H1 (cell line): ENCODE data around the gene HS3ST6. TPM values are rescaled to one million over a fixed set of nuclear protein-coding genes. Genes with fewer than 3 reads are reported as not detected.

Experiments
- BACH1 ChIP-seq: IDR thresholded peaks from 2 replicates; pipeline ENCODE4 v1.6.1; 2012; ENCODE audit warnings: low read length, improper control_type of control experiment
- BRCA1 ChIP-seq: IDR thresholded peaks from 2 replicates; pipeline ENCODE4 v1.6.1; 2012; ENCODE audit warnings: low read depth, low read length, improper control_type of control experiment
- CBX5 ChIP-seq: fragments of 300-800, 300-1000 bp; sonication (generic); IDR thresholded peaks from 2 replicates; pipeline ENCODE4 v1.7.1; 2016; ENCODE audit warnings: antibody characterized with exemption, low read length, low read depth
- CEBPB ChIP-seq: IDR thresholded peaks from 2 replicates; pipeline ENCODE4 v1.6.1; 2012; ENCODE audit warnings: low read depth, low read length
- EGR1 ChIP-seq: IDR thresholded peaks from 2 replicates; pipeline ENCODE4 v1.6.1; 2011; ENCODE audit warnings: low read depth, low read length, borderline replicate concordance
- FOSL1 ChIP-seq: IDR thresholded peaks from 2 replicates; pipeline ENCODE4 v1.6.1; 2011; ENCODE audit warnings: mild to moderate bottlenecking, low read depth, low read length, moderate library complexity; ENCODE audit not compliant: insufficient read depth
- NRF1 ChIP-seq: IDR thresholded peaks from 2 replicates; pipeline ENCODE4 v1.6.1; 2011; ENCODE audit warnings: mild to moderate bottlenecking, low read depth, low read length, improper control_type of control experiment
- POLR2A ChIP-seq, 2 experiments: IDR thresholded peaks; 1 replicate in 1 of 2; 2 replicates in 1 of 2; pipeline ENCODE4 v1.6.1; 2011; ENCODE audit warnings: low read depth in 2 of 2, low read length in 2 of 2, mild to moderate bottlenecking in 2 of 2; ENCODE audit errors: control extremely low read depth in 1 of 2
- POU5F1 ChIP-seq: IDR thresholded peaks from 2 replicates; pipeline ENCODE4 v1.6.1; 2011; ENCODE audit warnings: low read depth, mild to moderate bottlenecking, low read length, moderate library complexity
- RBBP5 ChIP-seq: IDR thresholded peaks from 2 replicates; pipeline ENCODE4 v1.7.1; 2012; ENCODE audit warnings: low read depth, mild to moderate bottlenecking, inconsistent platforms, low read length, moderate library complexity, borderline replicate concordance
- SIN3A ChIP-seq, 2 experiments: IDR thresholded peaks in 1 of 2; conservative IDR thresholded peaks in 1 of 2; 2 replicates each; pipeline ENCODE4 v1.6.1; 2011 to 2012; ENCODE audit warnings: low read length in 2 of 2, improper control_type of control experiment in 1 of 2, low read depth in 1 of 2, mild to moderate bottlenecking in 1 of 2
- TAF1 ChIP-seq: IDR thresholded peaks from 2 replicates; pipeline ENCODE4 v1.6.1; 2011; ENCODE audit warnings: mild to moderate bottlenecking, low read depth, low read length
- ZNF274 ChIP-seq: IDR thresholded peaks from 2 replicates; pipeline ENCODE4 v1.7.0; 2012; ENCODE audit warnings: low read length, borderline replicate concordance; ENCODE audit errors: extremely low read depth
- polyA plus RNA-seq, 7 experiments: library from polyadenylated mRNA; depleted of rRNA in 3 of 7; stranded (reverse) in 5 of 7; unstranded in 2 of 7; fragments of >200 nt in 5 of 7; fragments of 200-250 nt in 2 of 7; gene quantifications; 1 replicate in 5 of 7; 2 replicates in 1 of 7; 4 replicates in 1 of 7; pipeline versions ENCODE4 v1.2.1 to v1.2.3, GENCODE V29; 2011 to 2013; ENCODE audit warnings: missing spikeins in 2 of 7, mixed read lengths in 2 of 7
- total RNA-seq: library from RNA; stranded (reverse); fragmentation: NEBNext Ultra II Directional; extraction: Animal tissue kit (Norgen Biotek cat#: 25700); gene quantifications from 2 replicates; pipeline ENCODE4 v1.2.1, GENCODE V29; 2021

HS3ST6 gene
- total and polyA plus RNA-seq, 2 of the 8 experiments (the other 6 are each of a cell fraction or from before 2014, with no cell fraction given), result 0.36 to 0.39 TPM

GRCh38 chr16:1923299-1924034, 5.3 kb upstream of the HS3ST6 start (continued):
- TF ChIP-seq EGR1 (no peak), NRF1 (no peak), CEBPB (no peak), RBBP5 (no peak), BACH1 (0 out of 2 replicates have a peak, but pooled peaks have one; percentile 13), FOSL1 (no peak), ZNF274 (no peak), SIN3A (conservative IDR thresholded peaks at IDR 0.05 in 1 of 2, IDR thresholded peaks at IDR 0.05 in 1 of 2; ENCODE audit: low read depth in 1 of 2, low read length in 2 of 2) (0 out of 4 replicates have a peak, but pooled peaks of 1 of the 2 experiments have one; percentile 44), TAF1 (no peak), CBX5 (no peak), POU5F1 (no peak), BRCA1 (no peak), POLR2A (IDR thresholded peaks at IDR 0.05; ENCODE audit: control extremely low read depth in 1 of 2, low read depth in 2 of 2, low read length in 2 of 2) (no peak)
